A549 (cell line): Measurements from ENCODE around the gene KLHL15.

Experiments used
- CBX2 ChIP-seq: fragments of 200-600 bp; sonication (generic); IDR thresholded peaks from 2 replicates; pipeline ENCODE4 v1.6.1; 2016; ENCODE audit warnings: low read depth, mild to moderate bottlenecking, borderline replicate concordance
- MAX ChIP-seq: IDR thresholded peaks from 2 replicates; pipeline ENCODE4 v1.6.1; 2012
- NR3C1 ChIP-seq: fragments of >200 bp; sonication (Bioruptor Twin); formaldehyde crosslinking; IDR thresholded peaks from 3 replicates; pipeline ENCODE4 v1.6.1; 2017
- POLR2AphosphoS2 ChIP-seq: conservative IDR thresholded peaks from 2 replicates; pipeline ENCODE4 v1.6.1; 2012; ENCODE audit warnings: low read length, improper control_type of control experiment, inconsistent platforms
- SMC3 ChIP-seq: fragments of >200 bp; sonication (Bioruptor Twin); formaldehyde crosslinking; IDR thresholded peaks from 3 replicates; pipeline ENCODE4 v1.6.1; 2018; ENCODE audit warnings: inconsistent platforms
- TF ChIP-seq, protein P1 (sequence below): fragments of >200 bp; sonication (Bioruptor Twin); formaldehyde crosslinking; IDR thresholded peaks from 3 replicates; pipeline ENCODE4 v1.5.1; 2016

- TF ChIP-seq SMC3 (no peak), NR3C1 (no peak), POLR2AphosphoS2 (no peak), CBX2 (no peak), MAX (no peak)
- TF ChIP-seq, protein P1, sequence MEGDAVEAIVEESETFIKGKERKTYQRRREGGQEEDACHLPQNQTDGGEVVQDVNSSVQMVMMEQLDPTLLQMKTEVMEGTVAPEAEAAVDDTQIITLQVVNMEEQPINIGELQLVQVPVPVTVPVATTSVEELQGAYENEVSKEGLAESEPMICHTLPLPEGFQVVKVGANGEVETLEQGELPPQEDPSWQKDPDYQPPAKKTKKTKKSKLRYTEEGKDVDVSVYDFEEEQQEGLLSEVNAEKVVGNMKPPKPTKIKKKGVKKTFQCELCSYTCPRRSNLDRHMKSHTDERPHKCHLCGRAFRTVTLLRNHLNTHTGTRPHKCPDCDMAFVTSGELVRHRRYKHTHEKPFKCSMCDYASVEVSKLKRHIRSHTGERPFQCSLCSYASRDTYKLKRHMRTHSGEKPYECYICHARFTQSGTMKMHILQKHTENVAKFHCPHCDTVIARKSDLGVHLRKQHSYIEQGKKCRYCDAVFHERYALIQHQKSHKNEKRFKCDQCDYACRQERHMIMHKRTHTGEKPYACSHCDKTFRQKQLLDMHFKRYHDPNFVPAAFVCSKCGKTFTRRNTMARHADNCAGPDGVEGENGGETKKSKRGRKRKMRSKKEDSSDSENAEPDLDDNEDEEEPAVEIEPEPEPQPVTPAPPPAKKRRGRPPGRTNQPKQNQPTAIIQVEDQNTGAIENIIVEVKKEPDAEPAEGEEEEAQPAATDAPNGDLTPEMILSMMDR = no peak
Measured at GRCh38 chrX:24014388-24015018, 12.5 kb downstream of the KLHL15 start.
